ENCODE data around the gene RANBP9. TPM values are rescaled to one million over a fixed set of nuclear protein-coding genes. Genes with fewer than 3 reads are reported as not detected.

Gene RANBP9
- total RNA-seq, 2 experiments from 2014 or later: 53.3 to 56.2 TPM

DNA sequence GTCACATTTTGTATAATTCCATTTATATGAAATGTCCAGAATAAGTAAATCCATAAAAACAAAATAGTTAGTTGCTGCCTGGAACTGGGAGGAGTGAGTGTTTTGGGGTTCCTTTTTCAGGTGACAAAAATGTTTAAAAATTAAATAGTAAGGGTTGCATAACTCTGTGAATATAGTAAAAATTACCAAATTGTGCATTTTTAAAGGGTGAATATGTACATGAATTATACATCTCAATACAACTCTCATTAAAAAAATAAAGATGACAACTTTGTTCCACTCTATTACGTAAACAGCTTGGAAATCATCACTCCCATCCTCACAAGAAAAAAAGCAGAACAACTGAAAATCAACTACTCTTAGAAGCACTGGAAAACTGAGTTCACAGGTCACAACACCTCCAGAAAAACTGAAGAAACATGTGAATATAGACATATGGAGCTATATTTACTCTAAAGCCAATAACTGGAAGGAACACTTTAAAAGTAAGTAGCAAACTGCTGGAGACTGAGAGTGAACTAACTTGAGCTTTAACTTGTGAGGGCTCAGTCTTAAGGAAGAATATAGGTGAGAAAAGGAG is 40.0 kb downstream of the RANBP9 start:
- Mint-ChIP-seq H3K36me3 (ENCODE audit: low read depth) (peaks cover 26% of the 10 kb centered on the region), H3K9me3 (peaks cover 5% of the 10 kb centered on the region), H3K4me1 (ENCODE audit: low read depth) (peaks cover 77% of the 10 kb centered on the region), H3K4me3 (no peak overlapping the region), H3K27me3 (no peaks in the 10 kb centered on the region), H3K27ac (peak overlapping the region; percentile 1)
- CTCF ChIA-PET: interaction anchor here (0.9 to 2.6 kb wide), 7 partner anchors 10 to 98 kb away, joined by 3 to 11 read pairs (median 3); no protein-coding TSS in a partner anchor
- TF ChIP-seq, protein P1, sequence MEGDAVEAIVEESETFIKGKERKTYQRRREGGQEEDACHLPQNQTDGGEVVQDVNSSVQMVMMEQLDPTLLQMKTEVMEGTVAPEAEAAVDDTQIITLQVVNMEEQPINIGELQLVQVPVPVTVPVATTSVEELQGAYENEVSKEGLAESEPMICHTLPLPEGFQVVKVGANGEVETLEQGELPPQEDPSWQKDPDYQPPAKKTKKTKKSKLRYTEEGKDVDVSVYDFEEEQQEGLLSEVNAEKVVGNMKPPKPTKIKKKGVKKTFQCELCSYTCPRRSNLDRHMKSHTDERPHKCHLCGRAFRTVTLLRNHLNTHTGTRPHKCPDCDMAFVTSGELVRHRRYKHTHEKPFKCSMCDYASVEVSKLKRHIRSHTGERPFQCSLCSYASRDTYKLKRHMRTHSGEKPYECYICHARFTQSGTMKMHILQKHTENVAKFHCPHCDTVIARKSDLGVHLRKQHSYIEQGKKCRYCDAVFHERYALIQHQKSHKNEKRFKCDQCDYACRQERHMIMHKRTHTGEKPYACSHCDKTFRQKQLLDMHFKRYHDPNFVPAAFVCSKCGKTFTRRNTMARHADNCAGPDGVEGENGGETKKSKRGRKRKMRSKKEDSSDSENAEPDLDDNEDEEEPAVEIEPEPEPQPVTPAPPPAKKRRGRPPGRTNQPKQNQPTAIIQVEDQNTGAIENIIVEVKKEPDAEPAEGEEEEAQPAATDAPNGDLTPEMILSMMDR (IDR thresholded peaks at IDR 0.05): no peak
- ATAC-seq: no peak
- DNase-seq: no peak
- POLR2A ChIA-PET: interaction anchor here (0.9 to 1.3 kb wide), 2 partner anchors 15 to 56 kb away, joined by 3 to 4 read pairs; partner anchors contain the start of gene NOL7
- intact Hi-C loops (cut with micrococcal nuclease): no loop called here

DNA sequence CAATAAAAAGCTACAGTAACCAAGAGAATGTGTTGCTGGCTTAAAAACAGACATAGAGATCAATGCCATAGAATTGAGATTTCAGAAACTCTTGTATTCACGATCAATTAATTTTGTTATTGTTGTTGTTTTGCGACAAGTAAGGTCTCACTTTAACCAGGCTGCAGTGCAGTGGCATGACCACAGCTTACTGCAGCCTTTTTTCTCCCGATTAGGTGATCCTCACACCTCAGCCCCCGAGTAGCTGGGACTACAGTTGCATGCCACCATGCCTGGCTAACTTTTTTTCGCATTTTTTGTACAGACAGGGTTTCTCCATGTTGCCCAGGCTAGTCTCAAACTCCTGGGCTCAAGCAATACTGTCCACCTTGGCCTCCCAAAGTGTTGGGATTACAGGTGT is 42.2 kb downstream of the RANBP9 start:
- H3K4me3 Mint-ChIP-seq: no peak overlapping the region
- peaks cover 82% of the 10 kb centered on the region for H3K4me1 Mint-ChIP-seq (ENCODE audit: low read depth)
- ChIA-PET POLR2A (interaction anchor here (1.1 kb wide), 2 partner anchors 11 to 55 kb away, joined by 3 to 4 read pairs; partner anchors contain the start of gene NOL7), CTCF (interaction anchor here (1.0 to 2.6 kb wide), 2 partner anchors 17 to 28 kb away, joined by 3 to 11 read pairs; no protein-coding TSS in a partner anchor)
- H3K9me3 Mint-ChIP-seq: peaks cover 2% of the 10 kb centered on the region
- intact Hi-C loops (cut with micrococcal nuclease): no loop called here
- ATAC-seq: no peak
- peaks cover 24% of the 10 kb centered on the region for H3K36me3 Mint-ChIP-seq (ENCODE audit: low read depth)
- H3K27me3 Mint-ChIP-seq: no peaks in the 10 kb centered on the region
- peak overlapping the region; percentile 85 for H3K27ac Mint-ChIP-seq
- no peak for DNase-seq
- TF ChIP-seq, protein P1 (IDR thresholded peaks at IDR 0.05): no peak

DNA sequence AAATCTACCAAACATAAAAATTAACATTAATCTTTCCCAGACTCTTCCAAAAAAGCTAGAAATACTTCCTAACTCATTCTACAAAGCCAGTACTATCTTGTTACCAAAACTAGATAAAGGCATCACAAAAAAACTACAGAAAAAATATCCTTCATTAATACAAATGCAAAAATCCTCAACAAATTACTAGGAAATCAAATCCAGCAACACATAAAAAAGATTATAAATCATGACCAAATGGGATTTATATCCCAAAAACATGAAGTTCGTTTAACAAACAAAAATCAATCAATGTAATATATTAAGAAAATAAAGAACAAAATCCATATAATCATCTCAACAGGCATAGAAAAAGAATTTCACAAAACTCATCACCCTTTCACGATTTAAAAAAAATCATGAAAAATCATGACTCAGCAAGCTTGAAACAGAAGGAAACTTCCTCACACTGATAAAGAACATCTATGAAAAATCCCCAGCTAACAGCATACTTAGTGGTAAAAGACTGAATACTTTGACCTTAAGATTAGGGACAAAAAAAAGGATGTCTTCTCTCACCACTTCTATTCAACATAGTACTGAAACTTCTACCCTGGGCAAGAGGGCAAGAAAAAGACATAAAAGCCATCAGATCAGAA is 43.2 kb downstream of the RANBP9 start:
- H3K27ac Mint-ChIP-seq: peak overlapping the region; percentile 85
- peaks cover 2% of the 10 kb centered on the region for H3K9me3 Mint-ChIP-seq
- peak overlapping the region; percentile 22 for H3K4me3 Mint-ChIP-seq
- TF ChIP-seq, protein P1 (IDR thresholded peaks at IDR 0.05): no peak
- no peaks in the 10 kb centered on the region for H3K27me3 Mint-ChIP-seq
- ATAC-seq (peak; percentile 86), DNase-seq (no peak)
- POLR2A ChIA-PET: interaction anchor here (0.7 kb wide), 1 partner anchor 10 kb away, joined by 3 read pairs; no protein-coding TSS in a partner anchor
- peaks cover 87% of the 10 kb centered on the region for H3K4me1 Mint-ChIP-seq (ENCODE audit: low read depth)
- intact Hi-C loops (cut with micrococcal nuclease): no loop called here
- H3K36me3 Mint-ChIP-seq (ENCODE audit: low read depth): peaks cover 21% of the 10 kb centered on the region
- CTCF ChIA-PET: interaction anchor here (1.0 kb wide), 1 partner anchor 53 kb away, joined by 3 read pairs; no protein-coding TSS in a partner anchor

DNA sequence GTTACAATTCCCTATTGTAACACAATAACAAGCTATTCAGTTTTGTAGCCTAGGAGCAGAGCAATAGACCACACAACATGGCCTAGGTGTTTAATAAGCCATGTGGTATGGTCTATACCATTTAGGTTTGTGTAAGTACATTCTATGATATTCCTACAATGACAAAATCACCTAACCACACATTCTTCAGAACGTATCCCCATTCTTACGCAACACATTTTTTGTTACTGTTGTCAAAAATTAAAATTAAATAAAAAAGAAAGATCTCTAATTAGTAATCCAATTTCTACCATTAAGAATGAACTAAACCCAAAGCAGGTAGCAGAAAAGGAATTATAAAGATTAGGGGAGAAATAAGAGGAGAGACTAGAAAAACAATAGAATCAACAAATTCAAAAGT is 44.0 kb downstream of the RANBP9 start:
- peaks cover 87% of the 10 kb centered on the region for H3K4me1 Mint-ChIP-seq (ENCODE audit: low read depth)

More for the DNA sequence above, 44.0 kb downstream of the RANBP9 start:
- Mint-ChIP-seq H3K36me3 (ENCODE audit: low read depth) (peaks cover 21% of the 10 kb centered on the region), H3K27me3 (no peaks in the 10 kb centered on the region), H3K9me3 (peaks cover 2% of the 10 kb centered on the region), H3K4me3 (no peak overlapping the region), H3K27ac (peak overlapping the region; percentile 75)
- DNase-seq: no peak
- TF ChIP-seq, protein P1 (IDR thresholded peaks at IDR 0.05): no peak
- intact Hi-C loops (cut with micrococcal nuclease): no loop called here
- ATAC-seq: no peak
- ChIA-PET POLR2A (interaction anchor here (1.0 kb wide), 1 partner anchor 44 kb away, joined by 3 read pairs; the partner anchor contains the start of gene RANBP9), CTCF (interaction anchor here (1.4 kb wide), 1 partner anchor 43 kb away, joined by 3 read pairs; no protein-coding TSS in a partner anchor)

Data from activated CD8-positive, alpha-beta T cell treated with anti-CD3 and anti-CD28 coated beads for 36 hours (primary cell).